ENCODE measurements around the gene PPFIA1.
"Not testable (repeated sequence)": the region's sequence is repeated elsewhere in the genome, so short reads cannot be mapped to it uniquely, and the experiment has no call there.

PPFIA1 gene

GRCh38 chr11:70359451-70360205 lies 89.1 kb downstream of the PPFIA1 start:
- no peak for DNase-seq (ENCODE audit: low spot score)

GRCh38 chr11:70360211-70360610 lies 89.7 kb downstream of the PPFIA1 start:
- DNase-seq (ENCODE audit: low spot score): no peak

GRCh38 chr11:70364178-70364577 lies 93.7 kb downstream of the PPFIA1 start:
- no peak for DNase-seq (ENCODE audit: low spot score)

- DNase-seq (ENCODE audit: low spot score): no peak
These were observed 94.5 kb downstream of the PPFIA1 start for GRCh38 chr11:70364745-70365543.

GRCh38 chr11:70365544-70365927 lies 95.0 kb downstream of the PPFIA1 start:
- no peak for DNase-seq (ENCODE audit: low spot score)

GRCh38 chr11:70367071-70367470 lies 96.6 kb downstream of the PPFIA1 start:
- no peak for DNase-seq (ENCODE audit: low spot score)

GRCh38 chr11:70368961-70369360 lies 98.5 kb downstream of the PPFIA1 start:
- DNase-seq (ENCODE audit: low spot score): no peak

GRCh38 chr11:70371241-70371640 lies 100.8 kb downstream of the PPFIA1 start:
- no peak for DNase-seq (ENCODE audit: low spot score)

- DNase-seq (ENCODE audit: low spot score): no peak
These were observed 101.6 kb downstream of the PPFIA1 start for GRCh38 chr11:70372076-70372475.

GRCh38 chr11:70376621-70377020 lies 106.1 kb downstream of the PPFIA1 start:
- no peak for DNase-seq (ENCODE audit: low spot score)

- no peak for DNase-seq (ENCODE audit: low spot score)
These were observed 107.2 kb downstream of the PPFIA1 start for GRCh38 chr11:70377645-70378044.

- DNase-seq (ENCODE audit: low spot score): no peak
These were observed 108.1 kb downstream of the PPFIA1 start for GRCh38 chr11:70378506-70379134.

- no peak for DNase-seq (ENCODE audit: low spot score)
These were observed 110.9 kb downstream of the PPFIA1 start for GRCh38 chr11:70381350-70381749.

- no peak for DNase-seq (ENCODE audit: low spot score)
These were observed 111.7 kb downstream of the PPFIA1 start for GRCh38 chr11:70381872-70382861.

GRCh38 chr11:70383664-70384565 lies 113.4 kb downstream of the PPFIA1 start:
- DNase-seq (ENCODE audit: low spot score): no peak

GRCh38 chr11:70384566-70385152 lies 114.2 kb downstream of the PPFIA1 start:
- DNase-seq (ENCODE audit: low spot score): no peak

GRCh38 chr11:70387564-70387963 lies 117.1 kb downstream of the PPFIA1 start:
- DNase-seq (ENCODE audit: low spot score): no peak

GRCh38 chr11:70389201-70389600 lies 118.7 kb downstream of the PPFIA1 start:
- DNase-seq (ENCODE audit: low spot score): no peak

- not testable (repeated sequence) for DNase-seq (ENCODE audit: low spot score)
These were observed 120.4 kb downstream of the PPFIA1 start for GRCh38 chr11:70390882-70391281.

Data from globus pallidus (tissue), 1 donor.